Measurements from ENCODE around the gene KCNH2. TPM values are rescaled to one million over a fixed set of nuclear protein-coding genes. Genes with fewer than 3 reads are reported as not detected.
A peak's percentile ranks its signal among the peaks of the same experiment; 100 is the strongest.

KCNH2 gene
- total RNA-seq, 1 donor from 2014 or later, result 10.0 TPM

- Mint-ChIP-seq H3K4me3 (no peak overlapping the region), H3K36me3 (no peaks in the 10 kb centered on the region), H3K4me1 (ENCODE audit: unreplicated experiment) (peaks cover 23% of the 10 kb centered on the region), H3K27me3 (no peaks in the 10 kb centered on the region), H3K27ac (no peak overlapping the region), H3K9me3 (no peaks in the 10 kb centered on the region)
- DNase-seq (ENCODE audit: extremely low spot score, unreplicated experiment), result no peak
- TF ChIP-seq CTCF (conservative IDR thresholded peaks at IDR 0.05), result no peak
Observed at GRCh38 chr7:150947761-150948651, 30.1 kb downstream of the KCNH2 start.

- Mint-ChIP-seq H3K4me1 (ENCODE audit: unreplicated experiment) (peaks cover 23% of the 10 kb centered on the region), H3K36me3 (no peaks in the 10 kb centered on the region), H3K9me3 (no peaks in the 10 kb centered on the region), H3K27me3 (no peaks in the 10 kb centered on the region), H3K4me3 (no peak overlapping the region), H3K27ac (no peak overlapping the region)
- no peak for DNase-seq (ENCODE audit: extremely low spot score, unreplicated experiment)
- TF ChIP-seq CTCF (conservative IDR thresholded peaks at IDR 0.05), result no peak
Observed at GRCh38 chr7:150947241-150947745, 30.8 kb downstream of the KCNH2 start.

GRCh38 chr7:150946421-150947240 lies 31.5 kb downstream of the KCNH2 start:
- Mint-ChIP-seq H3K9me3 (no peaks in the 10 kb centered on the region), H3K4me3 (no peak overlapping the region), H3K36me3 (no peaks in the 10 kb centered on the region), H3K27me3 (no peaks in the 10 kb centered on the region), H3K4me1 (ENCODE audit: unreplicated experiment) (peaks cover 23% of the 10 kb centered on the region), H3K27ac (no peak overlapping the region)
- DNase-seq (ENCODE audit: extremely low spot score, unreplicated experiment), result no peak
- no peak for TF ChIP-seq CTCF (conservative IDR thresholded peaks at IDR 0.05)

GRCh38 chr7:150945853-150946420 lies 32.2 kb downstream of the KCNH2 start:
- H3K27ac Mint-ChIP-seq, result peak overlapping the region; percentile 26

More at GRCh38 chr7:150945853-150946420, 32.2 kb downstream of the KCNH2 start:
- Mint-ChIP-seq H3K27me3 (no peaks in the 10 kb centered on the region), H3K36me3 (no peaks in the 10 kb centered on the region), H3K4me3 (no peak overlapping the region), H3K4me1 (ENCODE audit: unreplicated experiment) (peaks cover 23% of the 10 kb centered on the region), H3K9me3 (no peaks in the 10 kb centered on the region)
- no peak for TF ChIP-seq CTCF (conservative IDR thresholded peaks at IDR 0.05)
- no peak for DNase-seq (ENCODE audit: extremely low spot score, unreplicated experiment)

All from type B pancreatic cell (in vitro differentiated cells).